Amygdala (tissue), 56 donors: ENCODE data around the gene DLST.

ENCODE experiments used
- DNase-seq, 56 donors: peaks; one replicate each; lab custom pipeline; 2025; lab: John Stamatoyannopoulos, UW

The DLST gene

GRCh38 chr14:74935360-74935680, 53.6 kb downstream of the DLST start:
- no peak for DNase-seq

DNA sequence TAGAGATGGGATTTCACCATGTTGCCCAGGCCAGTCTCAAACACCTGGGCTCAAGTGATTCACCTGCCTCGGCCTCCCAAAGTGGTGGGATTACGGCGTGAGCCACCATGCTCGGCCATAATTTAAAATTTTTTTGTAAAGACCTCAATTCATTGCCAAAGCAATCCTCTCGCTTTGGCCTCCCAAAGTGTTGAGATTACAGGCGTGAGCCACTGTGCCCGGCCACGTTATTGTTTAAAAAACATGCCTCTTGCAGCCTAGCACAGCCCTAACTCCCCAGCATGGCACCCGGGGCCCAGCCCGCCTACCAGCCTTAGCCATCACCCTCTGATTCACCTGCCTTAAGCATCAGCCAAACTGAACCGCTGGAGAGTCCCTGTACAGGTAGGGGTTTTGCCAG, 54.4 kb downstream of the DLST start:
- DNase-seq = no peak

GRCh38 chr14:74936731-74937130, 55.0 kb downstream of the DLST start:
- no peak for DNase-seq

DNA sequence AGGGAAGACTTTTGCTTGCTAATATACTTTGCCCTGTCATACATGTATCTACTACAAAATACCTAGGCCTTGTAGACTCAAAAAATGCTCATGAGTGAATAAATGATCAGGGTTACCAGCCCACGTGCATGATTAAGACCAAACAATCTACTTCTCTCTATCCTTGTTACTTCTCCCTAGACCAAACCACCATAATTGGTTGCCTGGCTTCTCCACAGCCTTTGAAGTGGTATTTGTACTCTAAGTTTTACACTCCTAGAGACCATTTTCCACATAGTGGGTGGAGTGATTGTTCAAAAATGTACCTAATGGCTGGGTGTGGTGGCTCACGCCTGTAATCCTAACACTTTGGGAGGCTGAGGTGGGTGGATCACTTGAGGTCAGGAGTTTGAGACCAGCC, 55.5 kb downstream of the DLST start:
- DNase-seq = no peak

GRCh38 chr14:74938531-74939495, 57.1 kb downstream of the DLST start:
- DNase-seq = no peak

DNA sequence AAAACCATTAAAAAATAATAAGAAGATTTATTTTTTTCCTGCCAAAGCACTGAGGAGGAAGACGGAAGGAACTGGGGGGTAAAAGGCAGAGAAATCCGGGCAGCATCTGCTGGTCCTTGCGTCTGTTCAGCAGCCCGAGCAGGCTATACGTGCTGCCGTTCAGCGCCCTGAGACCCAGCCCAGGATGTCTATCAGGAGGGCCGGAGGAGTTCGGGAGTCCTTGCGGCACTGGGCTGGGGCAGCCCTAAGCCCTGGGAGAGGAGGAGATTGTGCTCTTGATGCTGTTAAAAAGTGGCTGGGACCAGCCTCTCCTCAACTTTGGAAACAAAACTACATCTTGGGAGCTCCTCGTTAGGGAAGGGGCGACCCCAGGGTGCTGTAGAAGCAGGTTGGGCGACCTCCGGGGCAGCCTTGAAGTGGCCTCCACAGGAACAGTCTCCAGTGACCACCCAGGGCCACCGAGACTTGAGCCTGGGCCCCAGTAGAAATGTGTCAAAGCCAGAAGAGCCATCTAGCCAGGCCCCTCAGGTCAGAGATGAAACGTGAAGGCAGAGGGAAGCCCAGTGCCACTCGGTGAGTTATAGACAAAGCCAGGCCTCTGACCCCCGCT, 59.3 kb downstream of the DLST start:
- DNase-seq = no peak

- DNase-seq = peak in 45 of 56 donors; percentile 10 to 91 (median 62)
Observed at GRCh38 chr14:74941676-74942097, 60.0 kb downstream of the DLST start.

GRCh38 chr14:74942181-74942580, 60.5 kb downstream of the DLST start:
- DNase-seq = no peak

GRCh38 chr14:74942608-74943007, 60.9 kb downstream of the DLST start:
- DNase-seq = no peak

DNA sequence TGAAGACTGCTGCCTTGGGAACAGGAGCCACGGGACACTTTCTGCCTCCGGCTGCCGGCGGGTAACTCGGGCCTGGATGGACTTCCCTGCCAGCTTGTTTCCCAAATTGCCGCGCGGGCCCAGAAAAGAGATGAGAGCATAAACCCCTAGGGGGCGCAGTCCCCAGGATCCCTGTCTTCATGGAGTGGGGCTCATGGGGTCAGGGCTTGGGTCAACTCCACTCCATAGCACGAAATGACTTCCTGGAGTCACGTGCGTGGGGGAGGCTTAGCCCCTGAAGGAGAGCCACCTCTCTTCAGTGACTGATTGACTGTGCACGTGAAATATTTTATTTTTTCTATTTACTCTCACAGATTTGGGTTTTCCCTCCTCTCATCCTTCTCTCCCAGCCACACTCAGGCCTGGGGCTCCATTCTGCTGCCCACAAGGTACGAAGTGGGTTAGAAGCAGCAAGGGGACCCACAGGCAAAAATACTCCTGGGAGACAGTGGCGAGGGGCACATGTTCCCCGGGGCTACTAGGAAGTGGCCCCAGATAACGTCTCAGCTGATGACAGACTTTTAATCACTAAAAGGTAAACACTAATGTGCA, 63.6 kb downstream of the DLST start:
- peak in 4 of 56 donors; percentile 5 to 25 (median 15) for DNase-seq

DNA sequence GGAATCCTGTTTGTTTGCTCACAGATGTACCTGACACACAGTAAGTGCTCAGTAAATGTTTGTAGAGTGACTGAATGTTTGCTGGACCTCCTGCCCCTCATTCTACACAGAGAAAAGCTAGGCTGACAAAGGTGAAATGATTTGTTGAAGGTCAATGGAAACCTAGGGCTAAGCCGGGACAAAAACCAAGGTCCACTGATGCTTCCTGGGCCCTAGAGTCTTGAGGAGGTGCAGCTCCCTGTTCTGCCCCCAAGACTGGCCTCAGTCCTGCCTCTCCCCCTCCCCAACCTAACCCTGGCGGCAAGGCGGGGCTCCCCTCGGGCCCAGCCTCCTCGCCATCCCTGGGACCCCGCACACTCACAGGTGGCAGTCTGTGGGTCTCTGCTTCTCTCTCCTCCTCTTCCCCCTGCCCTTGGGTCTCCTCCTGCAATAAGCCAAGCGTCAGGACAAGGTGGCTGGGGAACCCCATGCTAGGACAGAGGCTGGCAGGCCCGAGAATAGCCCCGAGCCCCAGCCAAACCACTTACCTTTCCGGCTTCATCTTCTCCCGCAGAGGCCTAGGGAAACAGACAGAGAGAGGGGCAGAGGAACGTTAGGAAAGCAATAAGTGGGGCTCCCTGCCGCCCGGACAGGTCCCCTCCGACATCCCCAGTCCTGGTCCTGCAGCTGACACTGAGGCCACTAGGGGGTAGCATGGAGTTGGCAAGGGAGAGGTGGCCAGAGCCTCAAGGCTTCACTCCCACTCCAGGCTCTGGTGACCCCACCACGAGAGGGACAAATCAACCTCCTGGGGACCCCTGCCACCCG, 64.3 kb downstream of the DLST start:
- peak in 51 of 56 donors; percentile 17 to 78 (median 48) for DNase-seq

DNA sequence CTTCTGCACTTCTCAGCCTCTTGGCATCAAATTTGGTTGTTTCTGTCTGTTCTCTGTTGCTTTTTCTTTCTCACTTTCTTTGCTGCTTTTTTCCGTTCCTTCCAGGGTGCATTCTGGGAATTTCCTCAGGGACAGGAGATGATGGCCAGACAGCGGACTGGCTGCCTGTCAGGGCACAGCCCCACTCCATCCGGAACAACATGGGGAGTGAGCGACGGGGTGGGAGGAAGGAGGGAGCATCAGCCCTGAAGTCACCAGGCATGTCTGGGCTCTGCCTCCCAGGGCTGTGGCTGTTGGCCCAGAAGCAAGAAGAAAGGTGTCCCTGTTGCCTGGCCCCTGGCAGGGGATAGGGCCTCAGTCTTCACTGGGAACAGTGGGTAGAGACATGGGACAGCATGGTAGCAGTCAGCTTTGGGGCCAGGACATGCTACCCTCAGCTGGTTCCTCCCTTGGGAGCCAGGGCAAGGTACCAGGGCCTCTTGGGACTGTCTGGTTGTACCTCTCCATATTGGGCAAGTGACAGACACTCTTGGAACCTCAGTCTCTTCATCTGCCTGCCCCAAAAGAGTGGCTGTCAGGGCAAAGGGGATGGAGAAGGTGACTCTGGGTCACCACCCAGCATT, 65.1 kb downstream of the DLST start:
- DNase-seq = peak in 1 of 56 donors; percentile 37

GRCh38 chr14:74947353-74948227, 65.9 kb downstream of the DLST start:
- no peak for DNase-seq

DNA sequence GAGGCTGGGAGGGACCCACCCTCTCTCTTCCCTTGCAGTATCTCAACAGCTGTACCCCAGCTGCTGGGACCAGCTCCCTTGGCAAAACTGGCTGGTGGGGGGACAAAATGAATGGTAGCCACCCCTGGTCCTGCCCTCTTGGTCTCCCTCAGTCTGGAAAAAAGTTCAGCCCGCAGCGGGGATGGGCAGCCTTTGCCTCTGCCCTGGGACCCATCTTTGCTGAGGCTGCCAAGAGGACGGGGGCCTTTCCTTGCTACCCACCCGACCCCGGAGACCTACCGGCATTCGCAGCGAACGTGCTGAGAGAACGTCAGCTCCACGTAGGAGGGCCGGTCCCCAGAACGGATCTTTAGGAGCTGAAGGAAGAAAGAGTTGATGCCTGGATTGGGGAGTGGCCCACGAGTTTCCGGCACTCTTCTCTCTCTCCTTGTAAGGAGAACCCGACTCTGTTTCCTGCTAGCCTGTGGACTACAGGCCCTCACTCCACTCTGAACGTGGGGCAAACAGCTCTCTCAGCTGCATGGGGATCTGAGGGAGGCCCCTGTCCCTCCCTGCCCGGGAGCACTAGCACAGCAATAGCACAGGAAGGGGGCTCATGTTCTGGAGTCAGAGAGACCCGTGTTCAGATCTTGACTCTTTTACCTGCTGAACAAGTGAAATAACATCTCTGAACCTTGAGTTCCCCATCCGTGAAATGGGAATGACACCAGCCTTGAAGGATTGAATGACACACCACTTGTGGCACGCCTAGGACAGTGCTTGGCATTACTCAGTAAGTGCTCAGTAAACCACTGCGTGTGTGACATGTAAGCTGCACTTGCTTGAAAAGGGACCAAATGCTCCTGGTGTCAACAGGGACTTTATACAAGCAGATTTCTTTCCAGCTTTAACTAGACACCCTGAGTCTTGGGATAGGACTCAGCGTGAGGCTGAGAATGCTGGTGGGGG, 66.8 kb downstream of the DLST start:
- no peak for DNase-seq

DNA sequence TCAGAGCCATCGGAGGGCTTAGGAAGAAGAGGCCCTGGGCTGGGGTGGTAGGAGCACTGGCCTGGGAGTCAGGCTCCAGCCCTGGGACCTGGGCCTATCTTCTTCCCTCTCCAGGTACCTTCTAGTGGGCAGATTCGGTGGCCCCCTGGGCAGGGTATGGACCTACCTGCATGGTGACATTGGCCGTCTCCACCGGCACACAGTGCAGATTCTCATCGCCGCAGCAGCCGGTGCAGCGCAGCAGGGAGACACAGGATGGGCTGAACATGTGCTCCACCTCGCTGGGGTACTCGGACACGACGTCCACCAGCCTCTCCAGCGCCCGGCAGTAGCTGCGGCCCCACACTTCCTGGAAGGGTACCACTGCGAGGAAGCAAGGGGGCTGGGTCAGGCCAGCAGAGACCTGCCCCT, 67.5 kb downstream of the DLST start:
- DNase-seq = no peak

- no peak for DNase-seq
Observed at GRCh38 chr14:74949859-74950573, 68.3 kb downstream of the DLST start.

GRCh38 chr14:74950795-74951442, 69.2 kb downstream of the DLST start:
- no peak for DNase-seq
